GM19455 (cell line): Measurements from ENCODE around the gene GTPBP4.
"Not testable (repeated sequence)": the region's sequence is repeated elsewhere in the genome, so short reads cannot be mapped to it uniquely, and the experiment has no call there.

Experiments used
- ATAC-seq: cut with Tn5 transposase; IDR thresholded peaks from one replicate; pipeline ENCODE4 v1.9.1; 2021; ENCODE audit not compliant: unreplicated experiment

The GTPBP4 gene

DNA sequence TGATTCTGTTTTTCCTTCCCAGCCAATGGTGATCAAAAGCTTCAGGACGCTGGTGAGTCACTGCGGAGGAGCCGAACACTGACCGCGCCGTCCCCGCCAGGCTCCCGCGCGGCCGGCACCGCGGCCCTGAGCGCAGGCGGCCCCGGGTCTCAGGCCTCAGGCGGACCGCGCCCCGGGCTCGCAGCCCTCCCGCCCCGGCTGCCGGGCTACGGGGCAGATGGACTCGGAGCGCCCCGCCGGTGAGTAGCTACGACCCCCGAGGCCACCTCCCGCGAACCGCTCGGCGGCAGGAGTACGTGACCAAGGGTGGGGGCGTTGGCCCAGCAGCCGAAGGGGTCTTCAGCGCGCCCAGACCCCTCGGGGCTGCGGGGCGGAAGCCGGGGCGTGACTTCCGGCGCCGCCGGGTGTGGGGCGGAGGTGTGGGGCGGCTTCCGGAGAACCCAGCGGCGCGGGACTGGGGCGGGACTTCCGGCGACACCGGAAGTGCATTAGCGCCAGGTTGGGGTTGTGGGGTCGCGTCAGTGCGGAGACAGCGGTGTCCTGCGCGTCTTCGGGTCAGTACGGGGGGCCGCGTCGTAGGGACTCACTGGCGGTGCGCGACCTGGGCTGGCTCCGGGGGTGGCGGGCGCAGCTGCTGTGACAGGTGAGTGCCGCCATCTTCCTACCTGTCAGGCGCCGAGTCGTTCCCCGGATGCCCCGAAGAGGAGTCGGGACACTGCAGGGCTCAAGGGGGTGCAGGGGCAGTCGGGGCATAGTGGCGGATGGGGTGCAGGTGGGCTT, 68.3 kb downstream of the GTPBP4 start, which contains the start of gene WDR37:
TSS of gene WDR37 (plus strand) at position 60 of the 780 bp plus-strand sequence. CDS start 15,771 bp downstream, outside the sequence.
- ATAC-seq, result peak; percentile 91

DNA sequence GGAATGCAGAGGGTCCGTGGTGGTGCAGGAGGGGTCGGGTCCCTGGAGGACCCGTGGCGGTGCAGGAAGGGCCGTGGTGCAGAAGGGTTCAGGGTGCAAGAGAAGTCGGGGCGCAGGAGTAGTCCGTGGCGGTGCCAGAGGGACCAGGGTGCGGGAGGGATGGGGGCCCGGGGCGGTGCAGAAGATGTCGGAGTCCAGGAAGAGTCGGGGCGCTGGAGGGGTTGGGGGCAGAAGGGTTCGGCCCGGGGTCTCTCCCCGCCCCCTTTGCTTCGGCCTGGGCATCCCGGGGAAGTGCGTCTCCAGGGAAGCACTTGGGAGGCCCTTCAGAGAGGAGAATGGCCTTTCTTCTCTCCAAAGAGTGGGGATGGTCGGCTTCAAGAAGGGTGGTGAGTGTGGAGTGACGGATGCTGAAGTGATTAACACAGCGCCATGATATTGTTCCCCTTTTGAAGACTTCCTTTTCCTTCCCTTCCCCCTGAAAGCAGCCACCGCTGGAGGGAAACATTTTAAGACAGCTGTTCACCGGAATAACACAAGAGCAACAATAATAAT, 68.9 kb downstream of the GTPBP4 start:
- ATAC-seq, result peak; percentile 5

GRCh38 chr10:1058017-1058416, 69.8 kb downstream of the GTPBP4 start:
- ATAC-seq, result no peak

DNA sequence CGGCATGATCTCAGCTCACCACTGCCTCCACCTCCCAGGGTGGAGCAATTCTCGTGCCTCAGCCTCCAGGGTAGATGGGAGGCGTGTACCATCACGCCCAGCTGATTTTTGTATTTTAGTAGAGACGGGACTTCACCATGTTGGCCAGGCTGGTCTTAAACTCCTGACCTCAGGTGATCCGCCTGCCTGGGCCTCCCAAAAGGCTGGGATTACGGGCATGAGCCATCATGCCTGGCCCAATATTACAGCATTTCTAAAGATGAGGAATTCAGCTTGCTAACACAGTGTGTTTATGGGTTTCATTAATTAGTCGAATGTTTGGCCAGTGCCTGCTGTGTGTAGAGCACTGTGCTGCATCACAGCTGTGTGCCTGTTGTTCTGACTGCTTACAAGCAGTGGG, 71.7 kb downstream of the GTPBP4 start:
- ATAC-seq, result no peak

DNA sequence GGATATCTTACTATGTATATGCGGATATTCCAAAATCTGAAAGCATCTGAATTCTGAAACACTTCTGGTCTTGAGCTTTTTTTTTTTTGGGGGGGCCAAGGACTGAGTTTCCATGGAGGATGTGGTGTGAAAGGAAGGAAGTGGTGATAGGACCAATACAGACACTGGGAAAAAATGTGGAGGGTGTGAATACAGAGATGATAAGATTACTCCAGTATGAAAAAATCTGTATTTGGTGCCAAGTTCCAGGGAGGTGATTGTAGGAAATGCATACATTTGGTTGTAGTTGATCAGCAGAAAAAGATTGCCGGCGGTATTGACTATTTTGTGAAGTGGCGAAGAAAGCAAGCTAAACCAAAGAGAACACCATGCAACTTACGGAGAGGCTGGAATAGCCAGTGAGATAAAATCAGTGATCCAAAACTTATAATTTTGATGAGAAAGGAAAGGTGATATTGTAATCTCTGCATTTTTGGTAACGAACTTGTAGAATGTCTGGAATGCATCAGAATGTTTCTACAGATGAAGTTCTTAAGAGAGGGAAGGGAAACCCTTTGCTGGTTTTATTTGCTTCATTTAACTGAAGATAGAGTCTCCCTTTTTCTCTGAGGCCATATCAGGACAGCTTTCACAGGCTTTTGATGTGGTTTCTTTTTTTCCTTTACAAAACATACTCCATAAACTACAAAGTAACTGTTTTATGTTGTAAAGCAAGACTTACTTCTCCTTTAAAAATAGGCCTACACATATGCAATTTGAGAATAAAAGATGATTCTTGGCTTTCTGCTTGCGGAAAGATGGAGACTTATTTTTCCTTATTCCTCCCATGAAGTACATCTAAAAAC, 73.9 kb downstream of the GTPBP4 start:
- ATAC-seq, result no peak

DNA sequence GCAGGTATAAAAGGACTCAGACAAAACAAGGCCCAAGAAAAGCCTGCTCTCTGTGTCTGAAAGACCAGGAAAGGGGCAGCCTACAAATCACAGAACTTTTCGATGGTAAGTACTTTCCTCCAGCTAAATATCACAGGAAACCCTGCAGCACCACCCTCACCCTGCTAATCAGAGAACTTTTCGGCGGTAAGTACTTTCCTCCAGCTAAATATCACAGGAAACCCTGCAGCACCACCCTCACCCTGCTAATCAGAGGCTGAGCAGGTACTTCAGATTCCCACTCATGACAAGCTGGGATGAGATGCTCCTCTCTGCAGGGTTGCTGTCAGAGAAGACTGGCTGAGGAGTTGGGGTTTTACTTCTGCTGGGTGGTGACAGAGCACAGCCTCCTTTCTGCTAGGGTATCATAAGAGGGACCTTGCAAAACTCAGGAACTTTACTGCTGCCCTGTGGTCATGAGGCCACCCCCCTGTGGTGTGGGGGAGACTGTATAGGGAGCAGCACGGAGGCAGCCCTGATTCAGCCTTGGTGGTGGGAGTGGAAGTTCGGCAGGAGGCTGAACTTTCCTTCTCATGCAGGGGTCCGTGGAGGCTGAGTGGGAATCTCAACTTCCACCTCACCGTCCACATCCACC, 75.1 kb downstream of the GTPBP4 start:
- no peak for ATAC-seq

DNA sequence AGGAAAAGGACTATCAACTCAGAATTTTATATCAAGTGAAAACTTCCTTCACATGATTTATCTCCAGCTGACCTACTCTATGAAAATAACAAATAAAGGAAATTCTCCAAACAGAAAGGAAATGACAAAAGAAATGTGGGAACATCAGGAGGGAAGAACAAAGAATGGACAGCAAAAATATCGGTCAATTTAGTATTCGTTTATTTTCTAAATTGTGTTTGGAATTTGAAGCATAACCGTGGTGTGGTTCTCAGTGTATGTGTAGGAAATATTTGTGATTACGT, 76.7 kb downstream of the GTPBP4 start:
- no peak for ATAC-seq

DNA sequence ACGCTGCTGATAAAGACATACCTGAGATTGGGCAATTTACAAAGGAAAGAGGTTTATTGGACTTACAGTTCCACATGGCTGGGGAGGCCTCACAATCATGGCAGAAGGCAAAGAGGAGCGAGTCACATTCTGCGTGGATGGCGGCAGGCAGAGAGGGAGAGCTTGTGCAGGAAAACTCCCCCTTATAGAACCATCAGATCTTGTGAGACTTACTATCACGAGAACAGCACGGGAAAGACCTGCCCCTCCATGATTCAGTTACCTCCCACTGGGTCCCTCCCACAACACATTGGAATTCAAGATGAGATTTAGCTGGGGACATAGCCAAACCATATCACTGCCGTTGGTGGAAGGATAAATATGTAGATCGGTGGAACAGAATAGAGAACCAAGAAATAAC, 78.5 kb downstream of the GTPBP4 start:
- ATAC-seq, result not testable (repeated sequence)

- no peak for ATAC-seq
Measured at GRCh38 chr10:1068380-1069361, 80.4 kb downstream of the GTPBP4 start.
